Muscle of arm (tissue), 12 donors: ENCODE measurements around the gene AGPS. TPM values are rescaled to one million over a fixed set of nuclear protein-coding genes. Genes with fewer than 3 reads are reported as not detected.

Source experiments
- DNase-seq: peaks from one replicate; pipeline ENCODE4 v3.0.0-alpha.2; 2013
- polyA plus RNA-seq, 12 donors: library from polyadenylated mRNA; unstranded; fragments of 120-200 nt; gene quantifications; one replicate each; pipeline ENCODE4 v1.2.1, GENCODE V29; 2013; ENCODE audit not compliant: insufficient read length in 12 of 12

AGPS gene
- polyA plus RNA-seq, 12 donors, result 15.8 to 34.3 (median 29.1) TPM; not detected in 1

GRCh38 chr2:177379354-177379753, 13.2 kb upstream of the AGPS start:
- no peak for DNase-seq

- no peak for DNase-seq
Measured at GRCh38 chr2:177380181-177380580, 12.4 kb upstream of the AGPS start.

DNA sequence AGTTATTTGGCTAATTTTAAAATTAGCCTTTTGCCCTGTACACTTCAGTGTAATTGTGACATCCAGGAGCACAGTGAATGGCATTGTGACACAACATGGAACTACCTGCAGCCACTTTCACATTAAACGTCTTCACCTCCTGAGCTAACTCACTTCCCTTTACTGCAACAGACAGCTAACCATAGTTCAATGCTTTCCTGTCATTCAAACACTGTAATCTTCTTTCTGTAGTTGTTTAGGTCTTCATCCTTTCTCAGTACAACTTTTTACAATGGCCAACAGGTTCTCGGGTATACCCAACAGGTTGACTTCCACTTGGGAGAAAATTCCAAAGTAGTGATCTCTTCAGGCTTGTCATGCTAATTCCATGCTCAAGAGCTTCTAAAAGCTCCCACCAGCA, 8.6 kb upstream of the AGPS start:
- no peak for DNase-seq

DNA sequence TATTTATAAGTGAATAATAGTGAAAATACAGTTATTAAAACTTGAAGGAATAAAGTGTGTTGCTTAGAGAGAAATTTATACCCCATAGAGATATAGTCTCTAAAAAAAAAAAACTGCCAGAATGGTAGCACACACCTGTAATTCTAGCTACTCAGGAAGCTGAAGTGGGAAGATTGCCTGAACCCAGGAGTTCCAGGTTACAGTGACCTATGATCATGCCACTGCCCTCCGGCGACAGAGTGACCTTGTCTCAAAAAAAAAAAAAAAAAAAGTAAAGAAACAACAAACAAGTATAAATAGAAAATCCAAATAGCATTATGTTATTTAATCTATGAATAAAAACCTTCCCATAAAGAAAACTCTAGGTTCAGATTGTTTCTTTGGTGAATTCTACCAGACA, 7.4 kb upstream of the AGPS start:
- DNase-seq, result no peak

DNA sequence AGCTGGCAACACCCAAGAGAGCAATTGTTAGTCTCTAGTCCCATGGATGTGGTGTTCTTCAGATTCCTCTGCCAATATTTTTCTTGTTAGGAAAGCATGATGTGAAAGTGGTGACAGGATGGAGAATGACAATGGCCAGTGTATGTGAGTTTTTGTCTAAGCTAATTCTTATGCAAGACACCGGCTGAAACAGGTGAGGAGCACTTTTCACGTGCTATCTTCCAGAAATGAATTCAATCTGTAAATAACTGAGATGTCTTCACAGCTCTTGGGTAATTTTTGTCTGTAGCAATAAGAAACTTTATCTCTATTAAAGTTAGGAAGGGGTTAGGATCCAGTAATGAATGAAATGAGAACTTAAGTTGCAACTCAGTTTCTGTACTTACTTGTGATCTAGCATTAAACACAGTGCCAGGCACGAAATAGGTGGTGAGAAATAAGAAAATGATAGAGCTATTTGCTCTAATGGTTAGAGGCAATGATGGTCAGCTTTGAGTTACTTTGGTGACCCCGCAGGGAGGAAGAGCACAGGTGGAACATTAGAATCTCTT, 676 bp upstream of the AGPS start:
- no peak for DNase-seq

- DNase-seq, result peak; percentile 8
Measured at GRCh38 chr2:177393203-177393755, 706 bp downstream of the AGPS start.

GRCh38 chr2:177393824-177394593, 1.4 kb downstream of the AGPS start:
- DNase-seq, result no peak

DNA sequence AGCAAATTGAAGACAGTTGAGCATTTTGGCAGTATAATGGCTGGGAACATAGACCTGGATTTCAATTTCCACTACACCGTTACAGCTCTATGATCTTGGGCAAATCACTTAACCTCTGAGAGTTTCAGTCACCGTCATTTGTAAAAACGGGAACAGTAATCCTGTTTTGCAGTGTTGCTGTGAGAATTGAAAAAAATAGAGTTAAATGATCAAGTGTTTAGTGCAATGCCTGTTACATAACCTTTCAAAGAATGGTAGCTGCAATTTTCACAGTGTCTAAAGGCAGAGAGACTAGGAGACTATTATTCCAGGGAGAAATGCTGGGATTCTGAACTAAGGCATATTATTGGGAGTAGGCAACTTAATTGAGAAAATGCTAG, 2.0 kb downstream of the AGPS start:
- no peak for DNase-seq

DNA sequence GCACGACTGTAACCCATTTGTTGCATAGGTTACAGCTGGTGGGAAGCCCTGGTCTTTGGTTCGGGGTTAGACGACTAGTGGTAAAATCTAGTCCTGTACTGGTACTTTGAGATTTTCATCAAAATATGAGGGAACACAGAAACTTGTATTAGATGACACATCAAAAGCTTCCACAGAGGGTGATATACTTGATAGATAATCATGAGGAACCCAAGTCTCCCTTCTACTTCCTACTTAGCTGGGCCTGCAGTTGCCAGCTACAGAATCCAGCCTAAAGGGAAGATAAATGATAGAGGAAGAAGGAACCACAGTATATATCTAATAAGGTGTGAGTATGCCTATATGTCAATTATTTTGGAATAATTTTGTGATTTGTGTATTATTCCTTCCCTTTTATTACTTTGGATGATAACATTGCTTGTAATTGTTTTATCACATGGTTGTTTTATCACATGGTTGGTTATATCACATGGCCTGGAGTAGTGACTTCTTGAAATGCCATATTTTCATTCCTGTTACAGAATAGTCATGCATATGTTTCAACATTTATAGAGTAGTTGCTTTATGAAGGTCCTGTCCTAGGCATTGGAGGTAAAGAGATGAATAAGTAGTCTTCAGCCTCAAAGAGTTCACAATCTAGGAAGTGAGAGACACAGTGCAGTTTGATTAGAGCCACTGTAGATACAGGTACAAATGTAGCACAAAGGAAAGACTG, 2.9 kb downstream of the AGPS start:
- no peak for DNase-seq

DNA sequence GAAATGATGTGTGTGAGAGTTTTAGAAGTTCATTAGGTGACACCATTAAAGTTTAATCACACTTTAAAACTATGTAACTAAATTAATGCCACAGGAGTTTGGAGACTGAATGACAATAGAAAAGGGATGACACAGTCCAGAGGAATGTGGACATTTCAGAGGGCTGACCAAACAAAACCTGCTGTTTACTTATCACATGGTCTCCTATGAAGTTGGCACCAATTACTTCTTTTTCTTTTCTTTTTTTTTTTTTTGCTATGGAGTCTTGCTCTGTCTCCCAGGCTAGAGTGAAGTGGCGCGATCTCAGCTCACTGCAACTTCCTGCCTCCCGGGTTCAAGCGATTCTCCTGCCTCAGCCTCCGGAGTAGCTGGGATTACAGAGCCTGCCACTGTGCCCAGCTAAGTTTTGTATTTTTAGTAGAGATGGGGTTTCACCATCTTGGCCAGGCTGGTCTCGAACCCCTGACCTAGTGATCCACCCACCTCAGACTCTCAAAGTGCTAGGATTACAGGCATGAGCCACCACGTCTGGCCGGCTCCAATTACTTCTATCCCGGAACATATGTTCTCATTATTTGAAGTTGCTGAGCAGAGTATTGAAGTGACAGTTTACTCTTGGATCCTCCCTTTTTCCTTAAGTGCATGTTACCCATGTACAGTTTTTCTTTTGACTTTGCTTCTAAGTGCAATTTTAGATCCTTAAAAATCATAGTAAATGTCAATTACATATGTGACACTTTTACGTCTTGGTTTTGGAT, 4.3 kb downstream of the AGPS start:
- DNase-seq, result no peak

DNA sequence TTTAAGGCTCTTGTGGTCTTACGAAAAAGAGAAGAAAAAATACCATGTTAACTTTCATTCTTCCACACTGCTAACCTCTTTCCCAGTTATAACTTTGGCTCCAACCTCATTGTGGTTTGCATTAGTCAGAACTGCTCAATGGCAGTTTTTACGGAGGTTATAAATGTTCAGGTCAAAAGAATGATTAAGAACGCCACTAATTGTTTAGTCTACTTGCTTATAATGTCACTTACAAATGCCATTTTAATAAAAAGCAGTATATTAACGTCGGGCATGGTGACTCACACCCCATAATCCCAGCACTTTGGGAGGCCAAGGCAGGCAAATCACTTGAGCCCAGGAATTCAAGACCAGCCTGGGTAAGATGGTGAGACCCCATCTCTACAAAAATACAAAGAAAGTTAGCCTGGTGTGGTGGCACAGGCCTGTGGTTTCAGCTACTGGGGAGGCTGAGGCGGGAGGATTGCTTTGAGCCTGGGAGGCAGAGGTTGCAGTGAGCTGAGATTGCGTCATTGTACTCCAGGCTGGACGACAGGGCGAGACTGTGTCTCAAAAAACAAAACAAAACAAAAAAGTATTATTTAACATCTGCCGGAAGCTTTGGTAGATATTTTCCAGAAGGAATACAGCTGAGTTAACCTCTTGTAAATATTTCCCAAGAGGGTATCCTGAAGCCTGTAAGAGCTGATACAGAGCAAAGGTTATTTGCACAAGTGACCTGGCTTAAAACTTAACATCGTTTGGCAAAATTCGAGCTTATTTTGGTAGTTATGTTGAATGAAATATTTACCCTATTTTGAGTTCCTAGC, 5.1 kb downstream of the AGPS start:
- no peak for DNase-seq

DNA sequence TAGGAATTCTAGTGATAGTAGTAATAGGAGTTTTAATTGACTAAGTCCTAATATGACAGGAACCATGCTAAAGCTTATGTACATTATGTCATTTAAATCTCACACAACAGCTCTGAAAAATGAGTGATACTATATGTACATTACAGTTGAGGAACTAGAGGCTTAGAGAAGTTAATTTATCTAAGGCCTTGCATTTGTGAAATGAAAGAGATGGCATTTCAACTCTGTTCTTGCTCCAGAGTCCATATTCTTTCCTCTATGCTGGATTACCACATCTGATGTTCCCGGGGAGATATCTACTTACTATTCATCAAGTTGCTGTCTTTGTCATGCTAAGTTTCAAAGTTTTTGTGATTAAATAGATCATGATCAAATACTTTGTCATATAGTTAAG, 5.7 kb downstream of the AGPS start:
- DNase-seq, result no peak

- DNase-seq, result no peak
Measured at GRCh38 chr2:177398791-177399190, 6.2 kb downstream of the AGPS start.

GRCh38 chr2:177399376-177399775, 6.8 kb downstream of the AGPS start:
- DNase-seq, result no peak

DNA sequence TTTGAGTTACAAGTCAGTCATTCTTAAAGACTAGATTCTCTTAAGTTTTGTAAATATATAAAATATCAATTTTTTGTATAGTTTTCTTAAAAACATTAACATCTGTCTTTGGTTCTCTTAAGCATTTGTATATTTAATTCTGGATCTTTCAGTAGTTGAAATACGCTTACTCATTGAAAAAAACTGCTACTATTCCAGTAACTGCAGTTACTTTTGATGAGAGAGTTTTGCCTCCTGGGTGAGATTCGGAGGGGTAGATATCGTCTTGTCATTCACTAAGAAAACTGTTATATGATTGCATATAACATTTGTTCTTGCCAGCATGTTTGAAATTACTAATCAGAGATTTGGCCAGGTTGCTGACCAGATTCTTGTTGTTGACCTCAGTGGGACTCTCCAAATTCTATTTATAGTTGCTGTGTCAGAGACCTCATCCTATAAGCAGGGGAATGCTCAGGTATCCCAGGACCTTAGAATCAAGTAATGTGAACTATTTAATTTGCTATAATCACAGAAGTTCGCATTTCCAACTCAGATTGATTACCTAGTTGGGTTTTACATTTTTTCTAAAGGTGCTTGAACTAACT, 7.9 kb downstream of the AGPS start:
- no peak for DNase-seq

DNA sequence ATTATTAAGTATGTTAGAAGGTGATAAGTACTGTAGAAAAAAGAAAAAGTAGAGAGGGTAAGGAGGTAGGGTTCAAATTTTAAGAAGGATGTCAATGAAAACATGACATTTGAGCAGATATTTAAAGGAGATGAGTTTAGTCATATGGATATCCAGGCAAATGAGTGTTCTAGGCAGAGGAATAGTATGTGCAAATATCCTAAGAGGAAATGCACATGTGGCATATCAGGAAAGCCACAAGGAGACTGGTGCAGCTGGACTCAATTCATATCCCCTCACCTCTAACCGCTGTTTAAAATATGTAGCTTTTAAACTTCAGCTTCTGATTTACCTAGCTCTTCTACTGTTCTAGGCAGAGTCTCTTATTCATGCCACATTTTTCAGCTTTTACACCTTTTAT, 9.5 kb downstream of the AGPS start:
- no peak for DNase-seq

DNA sequence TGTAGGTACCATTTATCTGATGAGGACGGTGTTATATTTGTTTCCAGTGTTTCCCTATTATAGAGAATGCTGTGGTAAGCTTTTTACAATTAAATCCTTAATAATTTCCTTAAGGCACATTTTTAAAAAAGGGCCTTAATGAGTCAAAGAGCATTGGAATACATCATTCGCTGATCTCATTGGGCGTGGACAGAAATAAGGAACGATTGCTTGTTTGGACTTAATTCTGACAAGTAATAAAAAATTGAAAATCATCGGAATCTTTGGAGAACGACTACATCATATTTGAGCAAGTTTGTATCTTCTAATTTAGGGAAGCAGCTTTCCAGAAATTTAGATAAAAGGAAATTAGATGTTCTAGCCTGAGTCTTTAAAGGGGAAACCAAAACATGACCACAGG, 11.3 kb downstream of the AGPS start:
- DNase-seq, result no peak

GRCh38 chr2:177404243-177404642, 11.7 kb downstream of the AGPS start:
- no peak for DNase-seq

DNA sequence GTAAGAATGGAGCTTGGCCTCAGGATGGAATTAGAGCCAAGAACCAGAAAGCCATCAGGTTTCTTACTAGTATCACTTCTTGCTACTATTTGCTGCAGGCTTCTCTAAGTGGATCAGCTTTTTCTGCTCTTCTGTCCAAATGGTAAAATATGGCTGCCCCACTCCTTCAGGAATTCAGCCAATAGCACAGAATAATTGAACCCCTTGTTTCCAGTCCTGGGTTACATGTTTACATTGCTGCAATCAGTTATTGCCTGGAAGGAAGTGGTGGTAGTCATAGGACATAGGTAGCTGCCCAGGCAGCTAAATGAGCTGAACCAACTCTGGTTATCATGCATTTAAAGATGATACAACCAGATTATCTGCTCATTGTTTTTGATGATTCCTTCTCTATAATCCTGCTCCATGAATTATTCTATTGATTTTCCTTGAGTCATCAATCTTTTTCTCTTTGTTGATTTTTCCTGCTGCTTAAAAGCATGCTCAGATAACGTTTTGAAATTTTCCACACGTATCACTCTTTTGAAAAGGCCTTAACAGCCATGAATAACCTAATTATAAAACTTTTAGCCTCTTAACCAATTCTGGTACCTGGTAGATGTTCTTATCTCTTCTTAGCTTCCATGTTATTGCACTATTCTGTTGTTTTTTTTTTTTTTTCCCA, 12.6 kb downstream of the AGPS start:
- no peak for DNase-seq

DNA sequence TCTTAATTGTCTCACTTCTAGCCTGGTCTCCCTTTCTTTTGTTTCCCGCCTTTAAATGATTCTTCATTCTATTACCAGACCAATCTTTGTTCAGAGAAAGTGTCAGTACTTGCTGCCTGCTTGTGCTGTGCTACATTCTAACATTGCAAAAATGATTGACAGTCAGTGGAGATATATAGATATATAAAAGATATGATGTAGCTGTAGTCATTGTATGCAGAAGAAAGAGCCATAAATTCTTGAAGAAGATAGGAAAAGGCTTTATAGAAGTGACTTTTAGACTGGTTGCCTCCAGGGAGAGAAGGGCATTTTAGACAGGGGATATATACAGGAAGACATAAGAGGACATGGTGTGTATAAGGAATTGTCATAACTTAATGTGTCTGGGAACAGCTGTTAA, 13.6 kb downstream of the AGPS start:
- no peak for DNase-seq
